ENCODE measurements around the gene PLPPR1. TPM values are rescaled to one million over a fixed set of nuclear protein-coding genes. Genes with fewer than 3 reads are reported as not detected.

The PLPPR1 gene
- total and polyA plus RNA-seq, 2 experiments from 2014 or later = 1.3 to 3.7 TPM

DNA sequence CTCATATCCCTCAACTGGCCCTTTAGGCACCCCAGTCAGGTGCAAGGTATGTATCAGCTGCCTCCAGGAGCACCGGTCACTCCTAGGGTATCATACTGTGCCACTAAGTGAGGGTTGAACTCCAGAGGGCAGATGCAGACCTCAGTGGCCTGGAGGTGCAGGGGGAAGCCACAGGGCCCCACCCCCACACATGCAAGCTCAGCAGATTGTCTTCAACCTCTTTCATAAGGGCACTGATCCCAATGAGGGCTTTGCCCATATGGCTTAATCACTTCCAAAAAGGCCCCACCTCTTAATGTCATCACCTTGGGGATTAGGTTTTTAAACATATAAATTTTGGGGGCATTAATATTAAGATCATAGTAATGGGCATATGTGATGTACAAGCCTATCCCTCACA, 328.1 kb downstream of the PLPPR1 start:
- H3K27ac ChIP-seq (ENCODE audit: low read depth) = no peak overlapping the region
- H3K4me3 ChIP-seq = no peak overlapping the region
- no peak overlapping the region for H3K4me3 Mint-ChIP-seq
- H3K9me2 ChIP-seq (ENCODE audit: insufficient read depth) = peaks cover 15% of the 10 kb centered on the region; the same call in 1 of the 2 replicates
- no peak for DNase-seq (ENCODE audit: low spot score)
- no peaks in the 10 kb centered on the region for H3K36me3 Mint-ChIP-seq (ENCODE audit: low read depth)
- H3K79me2 ChIP-seq (replicated peaks; ENCODE audit: insufficient read depth) = no peaks in the 10 kb centered on the region
- no peaks in the 10 kb centered on the region for H3K27me3 ChIP-seq (ENCODE audit: insufficient read depth)
- H3K4me1 ChIP-seq (ENCODE audit: insufficient read depth) = no peaks in the 10 kb centered on the region
- no peaks in the 10 kb centered on the region for H3K4me1 Mint-ChIP-seq
- H2AFZ ChIP-seq = no peak overlapping the region
- no peaks in the 10 kb centered on the region for H4K20me1 ChIP-seq (replicated peaks; ENCODE audit: insufficient read depth)
- ATAC-seq = no peak
- no peak overlapping the region for H3K27ac Mint-ChIP-seq
- no peaks in the 10 kb centered on the region for H3K36me3 ChIP-seq (ENCODE audit: insufficient read depth)
- peaks cover 4% of the 10 kb centered on the region for H3K27me3 Mint-ChIP-seq (ENCODE audit: insufficient read depth, low read depth, poor library complexity)
- H3K9me3 Mint-ChIP-seq = peaks cover 3% of the 10 kb centered on the region; the same call in 1 of the 3 replicates
- no peaks in the 10 kb centered on the region for H3F3A ChIP-seq (replicated peaks; ENCODE audit: low read depth)
- H3K4me2 ChIP-seq = no peak overlapping the region
- TF ChIP-seq STAT1 (IDR thresholded peaks at IDR 0.05; ENCODE audit: unreplicated experiment) (no peak), EZH2phosphoT487 (IDR thresholded peaks at IDR 0.05; ENCODE audit: unreplicated experiment) (no peak), NANOG (IDR thresholded peaks at IDR 0.05; ENCODE audit: borderline replicate concordance) (no peak), ZNF114 (CRISPR knock-in tag; IDR thresholded peaks at IDR 0.05) (no peak), POLR2AphosphoS5 (IDR thresholded peaks at IDR 0.05; ENCODE audit: low read depth) (no peak), CREB1 (CRISPR knock-in tag; IDR thresholded peaks at IDR 0.05; ENCODE audit: low read depth) (no peak), JUNB (IDR thresholded peaks at IDR 0.05; ENCODE audit: unreplicated experiment) (no peak), ZNF331 (CRISPR knock-in tag; IDR thresholded peaks at IDR 0.05; ENCODE audit: low read depth) (no peak)
- TF ChIP-seq, protein P1, sequence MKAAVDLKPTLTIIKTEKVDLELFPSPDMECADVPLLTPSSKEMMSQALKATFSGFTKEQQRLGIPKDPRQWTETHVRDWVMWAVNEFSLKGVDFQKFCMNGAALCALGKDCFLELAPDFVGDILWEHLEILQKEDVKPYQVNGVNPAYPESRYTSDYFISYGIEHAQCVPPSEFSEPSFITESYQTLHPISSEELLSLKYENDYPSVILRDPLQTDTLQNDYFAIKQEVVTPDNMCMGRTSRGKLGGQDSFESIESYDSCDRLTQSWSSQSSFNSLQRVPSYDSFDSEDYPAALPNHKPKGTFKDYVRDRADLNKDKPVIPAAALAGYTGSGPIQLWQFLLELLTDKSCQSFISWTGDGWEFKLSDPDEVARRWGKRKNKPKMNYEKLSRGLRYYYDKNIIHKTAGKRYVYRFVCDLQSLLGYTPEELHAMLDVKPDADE (IDR thresholded peaks at IDR 0.05) = no peak
- TF ChIP-seq, protein P2, sequence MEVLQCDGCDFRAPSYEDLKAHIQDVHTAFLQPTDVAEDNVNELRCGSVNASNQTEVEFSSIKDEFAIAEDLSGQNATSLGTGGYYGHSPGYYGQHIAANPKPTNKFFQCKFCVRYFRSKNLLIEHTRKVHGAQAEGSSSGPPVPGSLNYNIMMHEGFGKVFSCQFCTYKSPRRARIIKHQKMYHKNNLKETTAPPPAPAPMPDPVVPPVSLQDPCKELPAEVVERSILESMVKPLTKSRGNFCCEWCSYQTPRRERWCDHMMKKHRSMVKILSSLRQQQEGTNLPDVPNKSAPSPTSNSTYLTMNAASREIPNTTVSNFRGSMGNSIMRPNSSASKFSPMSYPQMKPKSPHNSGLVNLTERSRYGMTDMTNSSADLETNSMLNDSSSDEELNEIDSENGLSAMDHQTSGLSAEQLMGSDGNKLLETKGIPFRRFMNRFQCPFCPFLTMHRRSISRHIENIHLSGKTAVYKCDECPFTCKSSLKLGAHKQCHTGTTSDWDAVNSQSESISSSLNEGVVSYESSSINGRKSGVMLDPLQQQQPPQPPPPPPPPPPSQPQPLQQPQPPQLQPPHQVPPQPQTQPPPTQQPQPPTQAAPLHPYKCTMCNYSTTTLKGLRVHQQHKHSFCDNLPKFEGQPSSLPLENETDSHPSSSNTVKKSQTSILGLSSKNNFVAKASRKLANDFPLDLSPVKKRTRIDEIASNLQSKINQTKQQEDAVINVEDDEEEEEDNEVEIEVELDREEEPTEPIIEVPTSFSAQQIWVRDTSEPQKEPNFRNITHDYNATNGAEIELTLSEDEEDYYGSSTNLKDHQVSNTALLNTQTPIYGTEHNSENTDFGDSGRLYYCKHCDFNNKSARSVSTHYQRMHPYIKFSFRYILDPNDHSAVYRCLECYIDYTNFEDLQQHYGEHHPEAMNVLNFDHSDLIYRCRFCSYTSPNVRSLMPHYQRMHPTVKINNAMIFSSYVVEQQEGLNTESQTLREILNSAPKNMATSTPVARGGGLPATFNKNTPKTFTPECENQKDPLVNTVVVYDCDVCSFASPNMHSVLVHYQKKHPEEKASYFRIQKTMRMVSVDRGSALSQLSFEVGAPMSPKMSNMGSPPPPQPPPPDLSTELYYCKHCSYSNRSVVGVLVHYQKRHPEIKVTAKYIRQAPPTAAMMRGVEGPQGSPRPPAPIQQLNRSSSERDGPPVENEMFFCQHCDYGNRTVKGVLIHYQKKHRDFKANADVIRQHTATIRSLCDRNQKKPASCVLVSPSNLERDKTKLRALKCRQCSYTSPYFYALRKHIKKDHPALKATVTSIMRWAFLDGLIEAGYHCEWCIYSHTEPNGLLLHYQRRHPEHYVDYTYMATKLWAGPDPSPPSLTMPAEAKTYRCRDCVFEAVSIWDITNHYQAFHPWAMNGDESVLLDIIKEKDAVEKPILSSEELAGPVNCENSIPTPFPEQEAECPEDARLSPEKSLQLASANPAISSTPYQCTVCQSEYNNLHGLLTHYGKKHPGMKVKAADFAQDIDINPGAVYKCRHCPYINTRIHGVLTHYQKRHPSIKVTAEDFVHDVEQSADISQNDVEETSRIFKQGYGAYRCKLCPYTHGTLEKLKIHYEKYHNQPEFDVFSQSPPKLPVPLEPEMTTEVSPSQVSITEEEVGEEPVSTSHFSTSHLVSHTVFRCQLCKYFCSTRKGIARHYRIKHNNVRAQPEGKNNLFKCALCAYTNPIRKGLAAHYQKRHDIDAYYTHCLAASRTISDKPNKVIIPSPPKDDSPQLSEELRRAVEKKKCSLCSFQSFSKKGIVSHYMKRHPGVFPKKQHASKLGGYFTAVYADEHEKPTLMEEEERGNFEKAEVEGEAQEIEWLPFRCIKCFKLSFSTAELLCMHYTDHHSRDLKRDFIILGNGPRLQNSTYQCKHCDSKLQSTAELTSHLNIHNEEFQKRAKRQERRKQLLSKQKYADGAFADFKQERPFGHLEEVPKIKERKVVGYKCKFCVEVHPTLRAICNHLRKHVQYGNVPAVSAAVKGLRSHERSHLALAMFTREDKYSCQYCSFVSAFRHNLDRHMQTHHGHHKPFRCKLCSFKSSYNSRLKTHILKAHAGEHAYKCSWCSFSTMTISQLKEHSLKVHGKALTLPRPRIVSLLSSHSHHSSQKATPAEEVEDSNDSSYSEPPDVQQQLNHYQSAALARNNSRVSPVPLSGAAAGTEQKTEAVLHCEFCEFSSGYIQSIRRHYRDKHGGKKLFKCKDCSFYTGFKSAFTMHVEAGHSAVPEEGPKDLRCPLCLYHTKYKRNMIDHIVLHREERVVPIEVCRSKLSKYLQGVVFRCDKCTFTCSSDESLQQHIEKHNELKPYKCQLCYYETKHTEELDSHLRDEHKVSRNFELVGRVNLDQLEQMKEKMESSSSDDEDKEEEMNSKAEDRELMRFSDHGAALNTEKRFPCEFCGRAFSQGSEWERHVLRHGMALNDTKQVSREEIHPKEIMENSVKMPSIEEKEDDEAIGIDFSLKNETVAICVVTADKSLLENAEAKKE (CRISPR knock-in tag; IDR thresholded peaks at IDR 0.05) = no peak
- TF ChIP-seq, protein P3, sequence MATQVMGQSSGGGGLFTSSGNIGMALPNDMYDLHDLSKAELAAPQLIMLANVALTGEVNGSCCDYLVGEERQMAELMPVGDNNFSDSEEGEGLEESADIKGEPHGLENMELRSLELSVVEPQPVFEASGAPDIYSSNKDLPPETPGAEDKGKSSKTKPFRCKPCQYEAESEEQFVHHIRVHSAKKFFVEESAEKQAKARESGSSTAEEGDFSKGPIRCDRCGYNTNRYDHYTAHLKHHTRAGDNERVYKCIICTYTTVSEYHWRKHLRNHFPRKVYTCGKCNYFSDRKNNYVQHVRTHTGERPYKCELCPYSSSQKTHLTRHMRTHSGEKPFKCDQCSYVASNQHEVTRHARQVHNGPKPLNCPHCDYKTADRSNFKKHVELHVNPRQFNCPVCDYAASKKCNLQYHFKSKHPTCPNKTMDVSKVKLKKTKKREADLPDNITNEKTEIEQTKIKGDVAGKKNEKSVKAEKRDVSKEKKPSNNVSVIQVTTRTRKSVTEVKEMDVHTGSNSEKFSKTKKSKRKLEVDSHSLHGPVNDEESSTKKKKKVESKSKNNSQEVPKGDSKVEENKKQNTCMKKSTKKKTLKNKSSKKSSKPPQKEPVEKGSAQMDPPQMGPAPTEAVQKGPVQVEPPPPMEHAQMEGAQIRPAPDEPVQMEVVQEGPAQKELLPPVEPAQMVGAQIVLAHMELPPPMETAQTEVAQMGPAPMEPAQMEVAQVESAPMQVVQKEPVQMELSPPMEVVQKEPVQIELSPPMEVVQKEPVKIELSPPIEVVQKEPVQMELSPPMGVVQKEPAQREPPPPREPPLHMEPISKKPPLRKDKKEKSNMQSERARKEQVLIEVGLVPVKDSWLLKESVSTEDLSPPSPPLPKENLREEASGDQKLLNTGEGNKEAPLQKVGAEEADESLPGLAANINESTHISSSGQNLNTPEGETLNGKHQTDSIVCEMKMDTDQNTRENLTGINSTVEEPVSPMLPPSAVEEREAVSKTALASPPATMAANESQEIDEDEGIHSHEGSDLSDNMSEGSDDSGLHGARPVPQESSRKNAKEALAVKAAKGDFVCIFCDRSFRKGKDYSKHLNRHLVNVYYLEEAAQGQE (IDR thresholded peaks at IDR 0.05; ENCODE audit: unreplicated experiment) = no peak
- TF ChIP-seq, protein P4, sequence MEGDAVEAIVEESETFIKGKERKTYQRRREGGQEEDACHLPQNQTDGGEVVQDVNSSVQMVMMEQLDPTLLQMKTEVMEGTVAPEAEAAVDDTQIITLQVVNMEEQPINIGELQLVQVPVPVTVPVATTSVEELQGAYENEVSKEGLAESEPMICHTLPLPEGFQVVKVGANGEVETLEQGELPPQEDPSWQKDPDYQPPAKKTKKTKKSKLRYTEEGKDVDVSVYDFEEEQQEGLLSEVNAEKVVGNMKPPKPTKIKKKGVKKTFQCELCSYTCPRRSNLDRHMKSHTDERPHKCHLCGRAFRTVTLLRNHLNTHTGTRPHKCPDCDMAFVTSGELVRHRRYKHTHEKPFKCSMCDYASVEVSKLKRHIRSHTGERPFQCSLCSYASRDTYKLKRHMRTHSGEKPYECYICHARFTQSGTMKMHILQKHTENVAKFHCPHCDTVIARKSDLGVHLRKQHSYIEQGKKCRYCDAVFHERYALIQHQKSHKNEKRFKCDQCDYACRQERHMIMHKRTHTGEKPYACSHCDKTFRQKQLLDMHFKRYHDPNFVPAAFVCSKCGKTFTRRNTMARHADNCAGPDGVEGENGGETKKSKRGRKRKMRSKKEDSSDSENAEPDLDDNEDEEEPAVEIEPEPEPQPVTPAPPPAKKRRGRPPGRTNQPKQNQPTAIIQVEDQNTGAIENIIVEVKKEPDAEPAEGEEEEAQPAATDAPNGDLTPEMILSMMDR (conservative IDR thresholded peaks at IDR 0.05; ENCODE audit: low read depth in 2 of 2) = no peak

Measured in GM23338 (cell line).